Esophagus muscularis mucosa (tissue), 4 donors: ENCODE results near the gene MECR. TPM values are rescaled to one million over a fixed set of nuclear protein-coding genes. Genes with fewer than 3 reads are reported as not detected.

ENCODE experiments used
- DNase-seq: peaks from one replicate; pipeline ENCODE4 v3.0.0-alpha.2; 2017; ENCODE audit errors: extremely low spot score
- H3K27ac ChIP-seq, 4 donors: fragments of 200-600 bp; sonication (generic); replicated peaks in 1 of 4; 1 replicate in 3 of 4; 2 replicates in 1 of 4; pipeline ENCODE4 v1.5.1; 2016 to 2019; ENCODE audit warnings: mild to moderate bottlenecking in 1 of 4
- H3K27me3 ChIP-seq, 4 donors: fragments of 200-600 bp; sonication (generic); one replicate each; pipeline versions ENCODE4 v1.5.1 to v1.6.0; 2016 to 2019
- H3K36me3 ChIP-seq, 4 donors: fragments of 200-600 bp; sonication (generic); one replicate each; pipeline ENCODE4 v1.5.1; 2016 to 2019
- H3K4me1 ChIP-seq, 4 donors: fragments of 200-600 bp; sonication (generic); one replicate each; pipeline ENCODE4 v1.5.1; 2016 to 2019
- H3K4me3 ChIP-seq, 4 donors: fragments of 200-600 bp; sonication (generic); 1 replicate in 2 of 4; 2 replicates in 2 of 4; pipeline ENCODE4 v1.5.1; 2016 to 2019; ENCODE audit warnings: mild to moderate bottlenecking in 4 of 4, moderate library complexity in 1 of 4
- H3K9me3 ChIP-seq, 4 donors: fragments of 200-600 bp; sonication (generic); 1 replicate in 3 of 4; 2 replicates in 1 of 4; pipeline ENCODE4 v1.5.1; 2016 to 2019
- CTCF ChIP-seq, 3 experiments: fragments of 200-600 bp in 2 of 3; fragments of 450-650 bp in 1 of 3; sonication (generic) in 2 of 3; IDR thresholded peaks; one replicate each; pipeline ENCODE4 v1.5.1; 2017 to 2019; ENCODE audit warnings: antibody characterized with exemption in 3 of 3, mild to moderate bottlenecking in 2 of 3, moderate library complexity in 1 of 3
- EP300 ChIP-seq: sonication (generic); formaldehyde crosslinking; IDR thresholded peaks from one replicate; pipeline ENCODE4 v1.6.1; 2017; ENCODE audit warnings: antibody characterized with exemption
- POLR2A ChIP-seq: fragments of 450-650 bp; IDR thresholded peaks from one replicate; pipeline ENCODE4 v1.6.1; 2017; ENCODE audit warnings: antibody characterized with exemption, moderate library complexity, mild to moderate bottlenecking, low read depth
- POLR2AphosphoS5 ChIP-seq, 2 donors: sonication (generic); formaldehyde crosslinking; IDR thresholded peaks; one replicate each; pipeline ENCODE4 v1.6.1; 2017; ENCODE audit warnings: antibody characterized with exemption in 2 of 2
- WGBS: methylation state at CpG from one replicate; pipeline ENCODE4 v1.1.5; 2018; 5-methylcytosine and 5-hydroxymethylcytosine counted together
- intact Hi-C: fragments of 100-400 bp; cut with DNase I; formaldehyde crosslinking; loops from one replicate; pipeline ENCODE4 v1.15.1; 2023
- total RNA-seq, 4 donors: library from RNA; depleted of rRNA; stranded (reverse); fragments of >200 nt; gene quantifications; one replicate each; pipeline versions ENCODE4 v1.1.0 to v1.2.1, GENCODE V29; 2016

Gene MECR
- total RNA-seq, 4 donors from 2014 or later, result 15.4 to 20.2 (median 18.6) TPM

DNA sequence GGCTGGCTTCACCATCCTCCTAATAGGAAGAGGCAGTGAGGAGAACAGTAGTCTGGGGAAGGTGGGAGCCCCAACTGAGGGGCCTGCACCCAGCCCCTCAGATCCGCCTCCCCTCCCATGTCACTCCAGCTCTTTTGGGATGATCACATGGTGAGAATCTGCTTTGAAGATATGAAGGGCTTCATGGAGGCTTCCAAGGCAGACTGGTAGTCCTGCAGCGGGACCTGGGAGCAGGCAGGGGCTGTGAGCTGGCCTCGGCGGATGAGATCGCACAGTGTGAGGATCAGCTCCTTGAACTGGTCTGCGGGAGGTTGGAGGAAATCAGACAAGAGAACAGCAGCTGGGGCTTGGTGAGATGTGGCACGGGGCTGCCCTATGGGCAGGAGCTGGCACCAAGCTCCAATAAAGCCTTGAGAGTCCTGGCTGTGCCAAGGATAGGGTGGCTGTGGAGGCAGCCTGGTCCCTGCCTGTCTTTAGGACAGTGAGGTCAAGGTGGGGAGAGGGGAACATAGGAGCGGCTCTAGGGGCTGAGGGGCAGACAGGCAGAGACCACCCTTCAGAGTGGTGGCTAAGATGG, 36.8 kb downstream of the MECR start:
- Histone ChIP-seq H3K27me3 (no peaks in the 10 kb centered on the region), H3K36me3 (peaks cover 7 to 70% (median 56%) of the 10 kb centered on the region in 4 donors), H3K4me1 (no peaks in the 10 kb centered on the region), H3K4me3 (no peak overlapping the region), H3K27ac (no peak overlapping the region), H3K9me3 (no peaks in the 10 kb centered on the region)
- TF ChIP-seq EP300 (no peak), POLR2A (no peak), POLR2AphosphoS5 (IDR thresholded peaks at IDR 0.05) (no peak), CTCF (IDR thresholded peaks at IDR 0.05) (no peak)
- WGBS, result 100% methylated on average over 4 of the region's 8 CpGs
- intact Hi-C loops, result no loop called here
- DNase-seq, result no peak

DNA sequence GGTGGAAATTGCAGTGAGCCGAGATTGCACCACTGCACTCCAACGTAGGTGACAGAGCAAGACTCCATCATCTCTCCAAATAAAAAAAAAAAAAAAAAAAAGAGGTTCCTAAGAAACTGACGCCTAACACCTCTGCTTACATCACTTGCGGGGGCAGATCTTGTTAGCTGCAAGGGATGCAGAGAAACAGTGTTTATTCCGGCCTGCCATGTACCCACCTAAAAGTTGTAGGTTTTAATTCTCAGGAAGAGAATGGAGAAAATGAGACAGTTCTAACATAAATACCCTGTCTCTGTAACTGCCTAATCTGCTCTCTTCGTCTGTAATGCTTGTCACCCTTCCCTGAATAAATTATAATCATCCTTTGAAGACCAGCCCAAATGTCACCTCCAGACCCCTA, 40.0 kb downstream of the MECR start:
- H3K4me1 ChIP-seq, result no peaks in the 10 kb centered on the region
- H3K4me3 ChIP-seq, result no peak overlapping the region
- intact Hi-C loops, result no loop called here
- H3K27me3 ChIP-seq, result no peaks in the 10 kb centered on the region
- WGBS, result 89% methylated on average over 6 of the region's 6 CpGs
- DNase-seq, result no peak
- TF ChIP-seq CTCF (IDR thresholded peaks at IDR 0.05) (no peak), POLR2A (no peak), POLR2AphosphoS5 (IDR thresholded peaks at IDR 0.05) (no peak), EP300 (no peak)
- no peak overlapping the region for H3K27ac ChIP-seq
- H3K9me3 ChIP-seq, result no peaks in the 10 kb centered on the region
- H3K36me3 ChIP-seq, result peaks cover 7 to 38% (median 32%) of the 10 kb centered on the region in 4 donors

DNA sequence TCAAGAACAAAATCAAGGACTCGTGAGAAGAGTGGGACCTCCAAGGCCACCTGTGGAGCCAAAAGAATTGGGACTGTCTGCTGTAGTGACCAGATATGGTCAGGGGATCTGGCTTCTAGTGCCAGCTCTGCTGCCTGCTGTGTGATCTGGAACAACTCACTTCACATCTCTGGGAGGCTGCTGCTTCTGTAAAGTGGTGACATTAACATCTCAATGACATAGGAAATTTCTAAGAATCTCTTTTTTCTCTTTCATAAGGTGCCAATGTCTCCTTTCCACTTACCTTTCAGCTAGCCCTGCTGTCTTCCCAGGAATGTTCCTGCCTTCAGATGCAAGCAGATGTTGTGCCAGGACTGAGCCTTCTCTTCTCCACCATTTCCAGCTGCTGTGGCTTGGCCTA, 44.0 kb downstream of the MECR start:
- 77% methylated on average over 1 of the region's 1 CpG for whole genome bisulfite sequencing

GRCh38 chr1:29186252-29186651, 44.5 kb downstream of the MECR start:
- H3K4me1 ChIP-seq, result peaks cover 5 to 8% (median 7%) of the 10 kb centered on the region in 4 donors
- H3K36me3 ChIP-seq, result no peaks in the 10 kb centered on the region
- 80% methylated on average over 3 of the region's 3 CpGs for WGBS
- H3K27ac ChIP-seq, result no peak overlapping the region
- H3K4me3 ChIP-seq, result no peak overlapping the region
- H3K27me3 ChIP-seq, result no peaks in the 10 kb centered on the region
- intact Hi-C loops, result loop anchor here (10.0 kb wide), 1 partner anchor 541 kb away; the partner anchor contains the start of genes RNU11 and TAF12
- H3K9me3 ChIP-seq, result no peaks in the 10 kb centered on the region
- no peak for DNase-seq
- no peak for TF ChIP-seq POLR2A
- TF ChIP-seq CTCF (IDR thresholded peaks at IDR 0.05), result no peak
- no peak for TF ChIP-seq EP300
- TF ChIP-seq POLR2AphosphoS5 (IDR thresholded peaks at IDR 0.05), result no peak

More for the DNA sequence above, 44.0 kb downstream of the MECR start:
- no peaks in the 10 kb centered on the region for H3K9me3 ChIP-seq
- no peaks in the 10 kb centered on the region for H3K36me3 ChIP-seq
- TF ChIP-seq CTCF (IDR thresholded peaks at IDR 0.05), result no peak
- TF ChIP-seq EP300, result no peak
- no peak for TF ChIP-seq POLR2AphosphoS5 (IDR thresholded peaks at IDR 0.05)
- TF ChIP-seq POLR2A, result no peak
- intact Hi-C loops, result loop anchor here (10.0 kb wide), 1 partner anchor 542 kb away; the partner anchor contains the start of genes RNU11 and TAF12
- no peak overlapping the region for H3K27ac ChIP-seq
- peaks cover 5 to 8% (median 7%) of the 10 kb centered on the region in 4 donors for H3K4me1 ChIP-seq
- no peak overlapping the region for H3K4me3 ChIP-seq
- DNase-seq, result no peak
- H3K27me3 ChIP-seq, result no peaks in the 10 kb centered on the region

DNA sequence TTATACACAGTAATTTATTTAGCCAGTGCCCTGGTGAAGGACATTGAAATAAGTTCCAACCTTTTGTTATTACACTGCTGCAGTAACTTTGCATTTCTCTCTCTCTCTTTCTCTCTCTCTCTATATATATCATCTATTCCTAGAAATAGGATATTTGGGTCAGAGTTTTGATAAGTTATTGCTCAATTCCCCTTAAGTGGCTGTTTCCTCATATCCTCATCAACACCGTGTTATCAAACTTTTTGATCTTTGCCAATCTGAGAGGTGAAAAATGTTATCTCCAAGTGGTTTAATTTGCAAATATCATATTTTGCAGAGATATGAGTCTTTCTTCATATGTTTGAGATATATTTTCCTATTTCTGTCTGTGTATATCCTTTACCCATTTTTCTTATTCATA, 47.4 kb downstream of the MECR start:
- intact Hi-C loops, result loop anchor here (10.0 kb wide), 1 partner anchor 538 kb away; the partner anchor contains the start of genes RNU11 and TAF12

More for the DNA sequence above, 47.4 kb downstream of the MECR start:
- Histone ChIP-seq H3K4me3 (no peak overlapping the region), H3K9me3 (no peaks in the 10 kb centered on the region), H3K27ac (no peak overlapping the region), H3K27me3 (no peaks in the 10 kb centered on the region), H3K4me1 (peaks cover 28 to 35% (median 32%) of the 10 kb centered on the region in 4 donors), H3K36me3 (peaks cover 0 to 4% (median 0%) of the 10 kb centered on the region in 4 donors)
- TF ChIP-seq POLR2A (no peak), CTCF (IDR thresholded peaks at IDR 0.05) (no peak), EP300 (no peak), POLR2AphosphoS5 (IDR thresholded peaks at IDR 0.05) (no peak)
- no peak for DNase-seq
- 87% methylated on average over 1 of the region's 1 CpG for WGBS
